GM23248 (cell line): ENCODE results near the gene RARG.

Source experiments
- EZH2 ChIP-seq: fragments of 200-600 bp; sonication (generic); IDR thresholded peaks from 2 replicates; pipeline ENCODE4 v1.6.1; 2018; ENCODE audit warnings: antibody characterized with exemption, mild to moderate bottlenecking; ENCODE audit not compliant: insufficient read depth, poor library complexity, severe bottlenecking
- EZH2phosphoT487 ChIP-seq: fragments of 200-600 bp; sonication (generic); IDR thresholded peaks from 2 replicates; pipeline ENCODE4 v1.6.1; 2018; ENCODE audit warnings: antibody characterized with exemption, moderate library complexity, mild to moderate bottlenecking, low read depth; ENCODE audit not compliant: insufficient read depth

DNA sequence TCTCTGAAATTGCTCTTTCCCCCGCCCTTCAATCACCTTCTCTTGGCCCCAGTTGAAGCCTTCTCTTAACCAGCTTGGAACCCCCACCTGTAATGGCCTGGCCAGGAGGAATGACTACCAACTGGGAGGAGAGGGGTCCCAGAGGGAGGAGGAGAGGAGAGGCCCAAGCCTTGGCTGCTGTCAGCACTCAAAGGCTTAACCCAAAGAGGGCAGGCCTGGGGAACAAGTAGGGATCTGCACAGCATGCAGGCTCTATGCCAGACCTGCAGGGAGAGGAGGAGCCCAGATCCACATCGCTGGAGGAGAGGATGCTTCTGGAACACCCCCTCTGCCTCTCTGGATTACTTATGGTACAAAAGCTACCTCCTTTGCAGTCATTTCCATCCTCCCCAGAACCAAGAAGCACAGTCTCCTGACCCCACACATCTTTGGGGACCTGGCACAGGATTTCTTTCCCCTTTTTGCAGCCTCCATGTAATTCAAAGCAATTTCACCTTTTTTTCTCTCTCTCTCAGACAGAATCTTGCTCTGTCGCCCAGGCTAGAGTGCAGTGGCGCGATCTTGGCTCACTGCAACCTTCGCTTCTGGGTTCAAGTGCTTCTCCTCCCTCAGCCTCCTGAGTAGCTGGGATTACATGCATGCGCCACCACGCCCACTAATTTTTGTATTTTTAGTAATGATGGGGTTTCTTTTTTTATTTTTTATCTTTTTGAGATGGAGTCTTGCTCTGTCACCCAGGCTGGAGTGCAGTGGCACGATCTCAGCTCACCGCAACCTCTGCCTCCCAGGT, 6.2 kb downstream of the RARG start:
- no peak for TF ChIP-seq EZH2phosphoT487
- TF ChIP-seq EZH2, result no peak
